HepG2 (cell line): ENCODE data around the gene TTLL8. TPM values are rescaled to one million over a fixed set of nuclear protein-coding genes. Genes with fewer than 3 reads are reported as not detected.

Experiments used
- EEA1 ChIP-seq: sonication (generic); formaldehyde crosslinking; IDR thresholded peaks from 2 replicates; pipeline ENCODE4 v1.5.1; 2020; ENCODE audit warnings: mild to moderate bottlenecking, missing genetic modification reagents, borderline replicate concordance
- FOSL2 ChIP-seq: sonication (generic); formaldehyde crosslinking; IDR thresholded peaks from 2 replicates; pipeline ENCODE4 v1.4.0; 2020; ENCODE audit warnings: missing genetic modification reagents
- SYNCRIP ChIP-seq: fragments of 200-400 bp; formaldehyde crosslinking; IDR thresholded peaks from 2 replicates; pipeline ENCODE4 v1.6.1; 2018; ENCODE audit warnings: mild to moderate bottlenecking, low read depth, low read length; ENCODE audit not compliant: insufficient read depth
- TCF7L2 ChIP-seq: IDR thresholded peaks from 2 replicates; pipeline ENCODE4 v1.6.1; 2011; ENCODE audit warnings: mild to moderate bottlenecking, low read depth, low read length, moderate library complexity
- XRCC5 ChIP-seq: fragments of 200-400 bp; formaldehyde crosslinking; optimal IDR thresholded peaks from 2 replicates; pipeline ENCODE3; 2017; ENCODE audit warnings: mild to moderate bottlenecking, low read length
- YEATS4 ChIP-seq: sonication (generic); formaldehyde crosslinking; IDR thresholded peaks from 2 replicates; pipeline ENCODE4 v1.4.0; 2020; ENCODE audit warnings: missing genetic modification reagents, borderline replicate concordance
- ZFY ChIP-seq: sonication (generic); formaldehyde crosslinking; IDR thresholded peaks from 2 replicates; pipeline ENCODE4 v1.4.0; 2020; ENCODE audit warnings: missing genetic modification reagents
- ZNF543 ChIP-seq: sonication (generic); formaldehyde crosslinking; IDR thresholded peaks from 2 replicates; pipeline ENCODE4 v1.4.0; 2020; ENCODE audit warnings: mild to moderate bottlenecking, missing genetic modification reagents
- polyA plus RNA-seq, 8 experiments: library from polyadenylated mRNA; depleted of rRNA in 3 of 8; stranded (reverse) in 7 of 8; unstranded in 1 of 8; fragments of >200 nt; fragmentation: Illumina TruSeq in 4 of 8; extraction: Trizol in 4 of 8; gene quantifications; 2 replicates each; pipeline versions ENCODE4 v1.2.1 to v1.2.3, GENCODE V29; 2011 to 2016; ENCODE audit warnings: low read depth in 4 of 8, missing spikeins in 1 of 8, mixed read lengths in 1 of 8; ENCODE audit not compliant: insufficient read depth in 1 of 8
- total RNA-seq, 5 experiments: library from RNA; depleted of rRNA; stranded (reverse); fragments of >200 nt; fragmentation: Illumina TruSeq; extraction: Trizol; gene quantifications; 2 replicates each; pipeline ENCODE4 v1.2.3, GENCODE V29; 2016; ENCODE audit warnings: low read depth in 1 of 5
- TF ChIP-seq, protein P1 (sequence below): sonication (generic); formaldehyde crosslinking; IDR thresholded peaks from 2 replicates; pipeline ENCODE4 v1.5.0; 2020; ENCODE audit warnings: mild to moderate bottlenecking, missing genetic modification reagents, borderline replicate concordance
- TF ChIP-seq, protein P2 (sequence below), 2 experiments: fragments of 450-650 bp in 1 of 2; sonication (generic) in 1 of 2; formaldehyde crosslinking; IDR thresholded peaks; 2 replicates each; pipeline versions ENCODE4 v1.5.0 to v1.8.0; 2020 to 2022; ENCODE audit warnings: mild to moderate bottlenecking in 1 of 2, missing genetic modification reagents in 1 of 2
- TF ChIP-seq, protein P3 (sequence below): sonication (generic); formaldehyde crosslinking; IDR thresholded peaks from 2 replicates; pipeline ENCODE4 v1.8.1; 2023; ENCODE audit warnings: mild to moderate bottlenecking, missing genetic modification reagents, borderline replicate concordance
- TF ChIP-seq, protein P4 (sequence below): sonication (generic); formaldehyde crosslinking; IDR thresholded peaks from 2 replicates; pipeline ENCODE4 v1.5.0; 2020; ENCODE audit warnings: missing genetic modification reagents

TTLL8 gene
- total and polyA plus RNA-seq, 2 of the 13 experiments (the other 11 are each of a cell fraction or from before 2014, with no cell fraction given) = not detected

DNA sequence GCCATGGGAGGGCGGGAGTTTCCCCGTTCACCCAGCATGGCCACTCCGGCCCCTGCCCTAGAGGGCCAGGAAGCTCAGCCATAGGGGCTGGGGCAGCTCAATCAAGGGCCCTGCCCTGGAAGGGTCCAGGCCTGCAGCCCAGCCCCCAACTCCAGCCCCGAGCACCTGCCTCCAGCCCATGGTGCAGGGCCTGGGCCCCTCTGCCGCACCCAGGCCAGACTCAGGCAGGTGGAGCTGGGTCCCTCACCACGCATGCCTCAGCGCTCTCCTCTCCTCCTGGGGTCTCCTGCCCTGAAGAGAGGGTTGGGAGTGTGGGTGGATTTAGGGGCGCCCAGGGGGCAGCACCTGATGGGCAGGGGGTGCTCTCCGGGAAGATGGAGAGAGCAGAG is 14.1 kb upstream of the TTLL8 start (continued):
- TF ChIP-seq XRCC5 (no peak), SYNCRIP (no peak), ZFY (no peak), ZNF543 (no peak), TCF7L2 (no peak), FOSL2 (no peak), YEATS4 (no peak), EEA1 (CRISPR knock-in tag) (no peak)
- TF ChIP-seq, protein P1, sequence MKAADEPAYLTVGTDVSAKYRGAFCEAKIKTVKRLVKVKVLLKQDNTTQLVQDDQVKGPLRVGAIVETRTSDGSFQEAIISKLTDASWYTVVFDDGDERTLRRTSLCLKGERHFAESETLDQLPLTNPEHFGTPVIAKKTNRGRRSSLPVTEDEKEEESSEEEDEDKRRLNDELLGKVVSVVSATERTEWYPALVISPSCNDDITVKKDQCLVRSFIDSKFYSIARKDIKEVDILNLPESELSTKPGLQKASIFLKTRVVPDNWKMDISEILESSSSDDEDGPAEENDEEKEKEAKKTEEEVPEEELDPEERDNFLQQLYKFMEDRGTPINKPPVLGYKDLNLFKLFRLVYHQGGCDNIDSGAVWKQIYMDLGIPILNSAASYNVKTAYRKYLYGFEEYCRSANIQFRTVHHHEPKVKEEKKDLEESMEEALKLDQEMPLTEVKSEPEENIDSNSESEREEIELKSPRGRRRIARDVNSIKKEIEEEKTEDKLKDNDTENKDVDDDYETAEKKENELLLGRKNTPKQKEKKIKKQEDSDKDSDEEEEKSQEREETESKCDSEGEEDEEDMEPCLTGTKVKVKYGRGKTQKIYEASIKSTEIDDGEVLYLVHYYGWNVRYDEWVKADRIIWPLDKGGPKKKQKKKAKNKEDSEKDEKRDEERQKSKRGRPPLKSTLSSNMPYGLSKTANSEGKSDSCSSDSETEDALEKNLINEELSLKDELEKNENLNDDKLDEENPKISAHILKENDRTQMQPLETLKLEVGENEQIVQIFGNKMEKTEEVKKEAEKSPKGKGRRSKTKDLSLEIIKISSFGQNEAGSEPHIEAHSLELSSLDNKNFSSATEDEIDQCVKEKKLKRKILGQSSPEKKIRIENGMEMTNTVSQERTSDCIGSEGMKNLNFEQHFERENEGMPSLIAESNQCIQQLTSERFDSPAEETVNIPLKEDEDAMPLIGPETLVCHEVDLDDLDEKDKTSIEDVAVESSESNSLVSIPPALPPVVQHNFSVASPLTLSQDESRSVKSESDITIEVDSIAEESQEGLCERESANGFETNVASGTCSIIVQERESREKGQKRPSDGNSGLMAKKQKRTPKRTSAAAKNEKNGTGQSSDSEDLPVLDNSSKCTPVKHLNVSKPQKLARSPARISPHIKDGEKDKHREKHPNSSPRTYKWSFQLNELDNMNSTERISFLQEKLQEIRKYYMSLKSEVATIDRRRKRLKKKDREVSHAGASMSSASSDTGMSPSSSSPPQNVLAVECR = no peak
- TF ChIP-seq, protein P2, sequence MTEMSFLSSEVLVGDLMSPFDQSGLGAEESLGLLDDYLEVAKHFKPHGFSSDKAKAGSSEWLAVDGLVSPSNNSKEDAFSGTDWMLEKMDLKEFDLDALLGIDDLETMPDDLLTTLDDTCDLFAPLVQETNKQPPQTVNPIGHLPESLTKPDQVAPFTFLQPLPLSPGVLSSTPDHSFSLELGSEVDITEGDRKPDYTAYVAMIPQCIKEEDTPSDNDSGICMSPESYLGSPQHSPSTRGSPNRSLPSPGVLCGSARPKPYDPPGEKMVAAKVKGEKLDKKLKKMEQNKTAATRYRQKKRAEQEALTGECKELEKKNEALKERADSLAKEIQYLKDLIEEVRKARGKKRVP (CRISPR knock-in tag; IDR thresholded peaks at IDR 0.05) = no peak
- TF ChIP-seq, protein P3, sequence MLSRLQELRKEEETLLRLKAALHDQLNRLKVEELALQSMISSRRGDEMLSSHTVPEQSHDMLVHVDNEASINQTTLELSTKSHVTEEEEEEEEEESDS (CRISPR knock-in tag) = no peak
- TF ChIP-seq, protein P4, sequence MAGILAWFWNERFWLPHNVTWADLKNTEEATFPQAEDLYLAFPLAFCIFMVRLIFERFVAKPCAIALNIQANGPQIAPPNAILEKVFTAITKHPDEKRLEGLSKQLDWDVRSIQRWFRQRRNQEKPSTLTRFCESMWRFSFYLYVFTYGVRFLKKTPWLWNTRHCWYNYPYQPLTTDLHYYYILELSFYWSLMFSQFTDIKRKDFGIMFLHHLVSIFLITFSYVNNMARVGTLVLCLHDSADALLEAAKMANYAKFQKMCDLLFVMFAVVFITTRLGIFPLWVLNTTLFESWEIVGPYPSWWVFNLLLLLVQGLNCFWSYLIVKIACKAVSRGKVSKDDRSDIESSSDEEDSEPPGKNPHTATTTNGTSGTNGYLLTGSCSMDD (CRISPR knock-in tag) = no peak
